ENCODE data around the gene PLEKHA1.

- no peak for TF ChIP-seq POLR2A (IDR thresholded peaks at IDR 0.05; ENCODE audit: extremely low read depth, insufficient read length)
- TF ChIP-seq CTCF (IDR thresholded peaks at IDR 0.05; ENCODE audit: low read depth, low read length) = no peak
Measured at GRCh38 chr10:122374859-122375678, 561 bp downstream of the PLEKHA1 start.

Measured in NB4 (cell line).